ENCODE measurements around the gene KCNG2.

The KCNG2 gene

DNA sequence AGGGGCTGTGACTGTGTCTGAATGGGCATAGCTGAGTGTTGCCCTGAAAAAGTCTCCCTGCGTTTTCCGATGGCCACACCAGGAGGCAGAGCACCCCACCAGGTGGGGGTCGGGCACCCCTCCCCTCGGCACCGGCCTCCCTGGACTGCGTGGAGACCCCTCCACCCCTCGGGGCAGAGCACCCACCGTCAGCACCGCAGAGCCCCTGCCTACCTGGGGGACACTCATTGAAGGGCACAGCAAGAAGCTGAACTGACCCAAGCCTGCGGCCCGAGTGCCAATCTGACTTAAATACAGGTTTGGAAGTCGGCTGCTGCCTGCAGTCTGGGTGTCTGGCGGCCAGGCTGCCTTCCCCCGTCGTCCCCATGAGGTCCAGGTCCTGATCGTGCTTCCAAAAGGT is 69.9 kb downstream of the KCNG2 start:
- DNase-seq (ENCODE audit: low read depth in 2 of 2) = no peak
- no peak overlapping the region for H3K4me3 ChIP-seq (replicated peaks in 1 of 2; ENCODE audit: low read depth in 2 of 2, low read length in 2 of 2)
- TF ChIP-seq CTCF (IDR thresholded peaks at IDR 0.05; ENCODE audit: low read depth, low read length) = no peak

DNA sequence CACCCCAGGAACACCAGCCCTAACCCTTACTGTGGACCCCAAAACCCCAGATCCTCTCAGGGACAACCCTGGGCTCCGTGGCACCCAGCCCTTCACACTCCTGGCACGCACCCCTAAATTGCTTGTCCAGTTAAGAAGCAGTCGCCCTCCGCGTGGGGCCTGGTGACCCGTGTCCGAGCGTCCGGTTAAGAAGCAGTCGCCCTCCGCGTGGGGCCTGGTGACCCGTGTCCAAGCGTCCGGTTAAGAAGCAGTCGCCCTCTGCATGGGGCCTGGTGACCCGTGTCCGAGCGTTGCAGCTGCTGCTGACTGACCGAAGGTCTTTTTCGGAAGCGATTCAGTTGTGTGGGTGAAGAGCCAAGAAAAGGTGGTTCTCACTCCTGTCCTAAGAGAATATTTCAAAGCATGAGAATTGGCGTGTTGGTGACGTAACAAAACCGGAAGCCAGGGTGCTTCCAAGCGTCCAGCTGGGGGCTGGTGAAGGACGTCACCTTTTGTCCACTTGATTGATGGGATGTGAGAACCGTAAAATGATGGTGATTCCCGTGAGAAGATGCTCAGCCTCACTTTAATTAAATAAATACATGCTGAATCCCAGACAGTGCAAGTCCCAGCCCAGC is 70.5 kb downstream of the KCNG2 start:
- DNase-seq (ENCODE audit: low read depth in 2 of 2) = no peak
- TF ChIP-seq CTCF (IDR thresholded peaks at IDR 0.05; ENCODE audit: low read depth, low read length) = no peak
- no peak overlapping the region for H3K4me3 ChIP-seq (replicated peaks in 1 of 2; ENCODE audit: low read depth in 2 of 2, low read length in 2 of 2)

- no peak for TF ChIP-seq CTCF (IDR thresholded peaks at IDR 0.05; ENCODE audit: low read depth, low read length)
- no peak overlapping the region for H3K4me3 ChIP-seq (replicated peaks in 1 of 2; ENCODE audit: low read depth in 2 of 2, low read length in 2 of 2)
- DNase-seq (ENCODE audit: low read depth in 2 of 2) = no peak
Measured at GRCh38 chr18:79868811-79869541, 71.2 kb downstream of the KCNG2 start.

- no peak for TF ChIP-seq CTCF (IDR thresholded peaks at IDR 0.05; ENCODE audit: low read depth, low read length)
- no peak for DNase-seq (ENCODE audit: low read depth in 2 of 2)
- no peak overlapping the region for H3K4me3 ChIP-seq (replicated peaks in 1 of 2; ENCODE audit: low read depth in 2 of 2, low read length in 2 of 2)
Measured at GRCh38 chr18:79869591-79870300, 72.0 kb downstream of the KCNG2 start.

DNA sequence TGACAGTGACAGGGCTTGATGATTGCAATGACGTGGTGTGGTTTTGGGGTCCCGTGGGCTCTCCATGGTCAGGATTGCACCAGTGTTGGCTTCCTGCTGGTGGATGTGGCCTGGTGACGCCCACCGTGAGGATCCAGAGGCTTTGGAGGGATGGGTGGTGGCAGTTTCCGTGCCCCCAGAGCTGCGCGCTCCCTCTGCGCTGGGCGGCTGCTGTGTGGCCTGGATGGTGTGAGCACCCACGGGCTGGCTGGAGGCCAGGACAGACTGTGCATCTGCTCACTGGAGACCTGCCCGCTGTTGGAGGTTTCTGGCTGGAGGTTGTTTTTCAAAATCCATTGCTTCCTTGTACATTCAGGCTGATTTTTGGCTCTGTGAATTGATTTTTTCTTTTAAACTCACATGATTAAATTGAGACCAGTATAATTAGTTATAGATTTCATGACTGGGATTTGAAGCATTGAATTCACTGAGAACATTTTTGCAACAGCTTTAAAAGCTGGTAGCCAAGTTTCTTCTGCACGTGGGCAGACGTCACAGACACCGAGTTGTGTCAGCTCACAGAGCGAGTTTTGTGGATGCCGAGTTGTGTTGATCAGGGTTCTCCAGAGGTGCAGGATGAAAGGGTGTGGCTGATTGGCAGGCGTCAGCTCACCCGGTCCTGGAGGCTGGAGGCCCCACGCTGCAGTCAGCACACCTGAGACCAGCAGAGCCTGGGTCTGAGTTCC is 72.7 kb downstream of the KCNG2 start:
- no peak overlapping the region for H3K4me3 ChIP-seq (replicated peaks in 1 of 2; ENCODE audit: low read depth in 2 of 2, low read length in 2 of 2)
- no peak for TF ChIP-seq CTCF (IDR thresholded peaks at IDR 0.05; ENCODE audit: low read depth, low read length)
- DNase-seq (ENCODE audit: low read depth in 2 of 2) = no peak

GRCh38 chr18:79871026-79871390 is 73.3 kb downstream of the KCNG2 start:
- DNase-seq (ENCODE audit: low read depth in 2 of 2) = no peak
- H3K4me3 ChIP-seq (replicated peaks in 1 of 2; ENCODE audit: low read depth in 2 of 2, low read length in 2 of 2) = no peak overlapping the region
- no peak for TF ChIP-seq CTCF (IDR thresholded peaks at IDR 0.05; ENCODE audit: low read depth, low read length)

Measured in cardiac fibroblast (primary cell).